ENCODE measurements around the gene VPS35L.
"Not testable (repeated sequence)": the region's sequence is repeated elsewhere in the genome, so short reads cannot be mapped to it uniquely, and the experiment has no call there.

The VPS35L gene

DNA sequence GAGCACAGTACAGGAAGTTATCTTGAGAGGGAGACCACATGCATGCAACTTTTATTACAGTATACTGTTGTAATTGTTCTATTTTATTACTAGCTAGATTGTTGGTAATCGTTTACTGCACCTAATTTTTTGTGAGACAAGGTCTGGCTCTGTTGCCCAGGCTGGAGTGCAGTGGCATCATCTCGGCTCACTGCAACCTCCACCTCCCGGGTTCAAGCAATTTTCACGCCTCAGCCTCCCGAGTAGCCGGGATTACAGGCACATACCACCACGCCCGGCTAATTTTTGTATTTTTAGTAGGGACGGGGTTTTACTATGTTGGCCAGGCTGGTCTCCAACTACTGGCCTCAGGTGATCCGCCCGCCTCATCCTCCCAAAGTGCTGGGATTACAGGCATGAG, 161.2 kb downstream of the VPS35L start:
- not testable (repeated sequence) for DNase-seq

DNA sequence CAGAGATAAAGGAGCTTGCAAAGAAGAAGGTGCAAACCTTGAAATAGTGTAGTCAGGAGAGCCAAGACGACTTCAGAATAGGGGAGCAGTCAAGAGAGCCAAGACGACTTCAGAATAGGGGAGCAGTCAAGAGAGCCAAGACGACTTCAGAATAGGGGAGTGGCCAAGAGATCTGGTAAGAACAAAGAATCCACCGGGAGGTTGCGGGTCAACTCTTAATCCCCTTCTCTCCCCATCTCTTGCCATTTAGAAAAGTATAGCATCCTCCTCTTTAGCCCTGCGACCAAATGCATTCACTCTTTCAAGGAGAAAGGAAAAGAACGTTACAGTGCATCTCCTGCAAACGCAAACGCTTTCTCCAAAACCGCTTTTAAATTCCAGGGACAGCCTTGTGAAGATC, 161.8 kb downstream of the VPS35L start:
- no peak for DNase-seq

GRCh38 chr16:19717741-19718623, 162.5 kb downstream of the VPS35L start, which contains the start of the genes IQCK and KNOP1:
IQCK (plus strand) TSS chr16:19718271; CDS start chr16:19718307, 36 bp downstream.
KNOP1 (minus strand) TSS chr16:19718227; CDS start chr16:19715035, 3,192 bp downstream.
- peak; percentile 49 for DNase-seq

GRCh38 chr16:19718624-19718965, 163.1 kb downstream of the VPS35L start:
- DNase-seq, result no peak

DNA sequence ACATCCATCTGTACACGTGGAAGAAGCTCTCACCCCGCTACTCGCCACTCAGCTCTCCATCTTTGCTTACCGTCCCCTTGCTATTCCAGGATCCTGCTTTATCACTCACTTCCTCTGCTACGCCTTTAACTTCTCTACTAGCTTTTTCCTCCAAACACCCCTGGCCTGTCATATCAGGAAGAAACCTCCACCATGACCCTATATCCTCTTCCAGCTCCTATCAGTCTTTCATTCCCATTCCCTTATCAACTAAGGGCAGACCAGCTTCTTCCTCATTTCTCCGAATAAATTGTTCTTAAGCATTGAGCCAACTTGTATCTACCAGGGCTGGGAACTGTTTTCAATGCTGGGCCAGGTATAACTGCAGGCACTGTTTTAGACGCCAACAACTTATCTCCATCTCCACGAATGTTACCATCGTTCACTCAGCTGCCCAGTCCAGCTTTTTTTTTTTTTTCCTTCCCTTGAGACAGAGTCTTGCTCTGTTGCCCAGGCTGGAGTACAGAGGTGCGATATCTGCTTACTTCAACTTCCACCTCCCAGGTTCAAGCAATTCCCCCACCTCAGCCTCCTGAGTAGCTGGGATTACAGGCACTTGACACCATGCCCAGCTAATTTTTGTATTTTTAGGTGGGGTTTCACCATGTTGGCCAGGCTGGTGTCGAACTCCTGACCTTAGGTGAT, 166.9 kb downstream of the VPS35L start:
- DNase-seq, result no peak

DNA sequence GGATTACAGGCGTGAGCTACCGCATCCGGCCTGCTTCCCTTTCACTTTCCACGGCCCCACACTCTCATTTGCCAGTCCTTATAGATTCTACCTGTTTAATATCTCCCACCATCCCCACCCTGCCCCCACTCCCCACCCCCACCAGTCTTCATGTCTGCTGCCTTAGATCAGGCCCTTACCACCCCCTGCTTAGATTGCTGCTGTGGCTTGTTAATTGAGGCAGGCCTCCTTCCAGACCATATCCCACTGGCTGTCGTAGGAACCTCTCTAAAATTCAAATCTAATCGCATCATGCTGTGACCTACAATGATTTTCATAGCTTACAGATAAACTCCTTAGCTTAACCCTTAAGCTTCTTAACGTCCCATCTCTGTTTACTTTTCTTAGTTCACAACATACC, 167.5 kb downstream of the VPS35L start:
- no peak for DNase-seq

- DNase-seq, result no peak
These were observed 173.1 kb downstream of the VPS35L start for GRCh38 chr16:19728636-19728965.

DNA sequence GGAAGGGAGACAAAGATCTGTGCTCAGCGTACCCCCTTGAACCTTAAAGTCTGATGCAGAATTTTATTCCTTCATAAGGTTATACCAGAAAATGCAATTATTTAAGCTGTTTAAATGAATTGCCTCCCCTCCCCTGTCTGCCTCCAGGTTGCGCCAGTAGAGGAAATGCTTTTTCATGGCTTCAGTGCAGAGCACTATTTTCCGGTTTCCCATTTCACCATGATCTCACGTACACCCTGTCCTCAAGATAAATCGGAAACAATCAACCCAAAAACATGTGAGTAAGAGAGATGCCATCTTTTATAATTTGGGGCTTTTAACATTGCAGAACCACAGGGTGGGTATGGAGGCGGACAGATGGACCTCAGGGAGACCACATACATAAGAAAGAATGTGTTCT, 178.0 kb downstream of the VPS35L start:
- DNase-seq, result no peak

DNA sequence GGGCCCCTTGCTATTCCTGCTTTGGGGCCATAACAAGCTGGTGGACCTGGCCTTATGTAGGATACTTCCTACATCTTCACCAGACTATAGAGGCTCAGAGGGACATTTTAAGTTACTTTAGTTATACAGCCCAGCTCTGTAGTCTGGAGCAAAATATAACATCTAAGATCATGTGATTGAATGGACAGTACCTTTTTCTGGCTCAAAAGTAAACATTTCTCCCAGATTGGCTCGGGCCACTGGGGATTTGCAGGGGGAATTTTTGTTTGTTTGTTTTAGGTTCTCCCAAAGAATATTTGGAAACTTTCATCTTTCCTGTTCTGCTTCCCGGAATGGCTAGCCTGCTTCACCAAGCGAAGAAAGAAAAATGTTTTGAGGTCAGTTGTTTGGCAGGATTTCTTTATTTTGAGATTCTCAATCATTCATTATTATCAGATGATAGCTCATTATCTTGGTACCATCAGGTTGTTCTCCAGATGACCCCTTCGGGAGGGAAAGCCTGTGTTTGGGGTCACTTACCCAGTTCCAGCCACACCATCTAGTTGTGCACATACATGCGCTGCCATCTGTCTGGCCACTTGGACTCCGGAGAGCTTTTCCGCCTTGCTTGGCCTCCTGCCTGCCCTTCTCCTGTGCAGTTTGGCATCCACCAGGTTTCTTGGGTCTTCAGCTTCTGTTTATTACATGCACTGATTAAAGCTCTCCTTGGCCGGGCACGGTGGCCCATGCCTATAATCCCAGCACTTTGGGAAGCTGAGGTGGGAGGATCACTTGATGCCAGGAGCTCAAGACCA, 179.8 kb downstream of the VPS35L start:
- DNase-seq, result no peak

DNA sequence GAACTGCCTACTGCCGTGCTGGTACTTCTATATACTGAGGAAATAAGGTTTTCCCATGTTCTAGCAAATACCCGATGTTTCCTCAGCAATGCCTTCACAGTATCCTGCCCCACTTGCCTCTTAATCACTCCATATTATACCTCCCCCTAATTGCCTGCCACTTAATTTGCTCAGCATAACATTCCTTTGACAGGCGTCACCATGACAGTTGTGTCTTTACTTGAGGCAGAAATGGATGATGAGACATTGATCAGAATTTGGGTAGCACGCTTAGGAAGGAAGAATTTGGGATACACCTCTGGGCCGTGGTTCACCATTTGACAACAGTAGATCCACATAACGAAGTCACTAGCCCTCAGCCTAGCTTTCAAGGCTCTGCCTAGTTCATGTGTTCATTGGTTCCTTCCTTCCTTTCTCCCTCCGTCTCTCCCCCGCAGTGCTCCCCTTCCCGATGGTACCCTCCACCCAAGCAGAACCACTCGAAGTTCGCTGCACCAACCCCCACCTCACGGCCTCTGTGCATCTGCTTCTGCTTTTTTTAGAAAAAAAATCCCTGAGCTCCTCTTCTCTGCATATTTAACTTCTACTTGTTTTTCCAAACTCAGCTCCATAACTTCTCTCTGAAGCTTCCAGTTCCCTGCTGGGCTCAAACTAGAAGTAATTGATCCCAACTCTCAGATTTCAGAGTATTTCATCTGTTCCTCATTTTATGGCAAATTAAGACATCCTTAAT, 182.0 kb downstream of the VPS35L start:
- DNase-seq, result no peak

- no peak for DNase-seq
These were observed 185.9 kb downstream of the VPS35L start for GRCh38 chr16:19741354-19741753.

DNA sequence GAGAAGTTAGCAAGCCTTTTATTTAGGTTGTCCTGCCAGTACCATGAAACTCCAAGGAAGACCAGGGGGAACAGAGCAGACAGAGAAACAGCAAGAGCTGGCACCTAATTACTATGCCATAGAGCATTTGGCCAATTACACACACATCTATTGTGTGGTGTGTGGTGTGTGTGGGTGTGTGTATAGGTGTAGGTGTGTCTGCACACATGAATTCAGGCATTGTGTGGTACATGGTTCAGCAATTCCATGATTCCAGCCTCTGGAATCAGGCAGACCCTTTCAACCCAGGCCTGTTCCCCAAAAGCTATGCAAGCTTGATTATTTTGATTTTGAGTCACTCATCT, 188.3 kb downstream of the VPS35L start:
- no peak for DNase-seq

- DNase-seq, result no peak
These were observed 189.2 kb downstream of the VPS35L start for GRCh38 chr16:19744670-19745069.

DNA sequence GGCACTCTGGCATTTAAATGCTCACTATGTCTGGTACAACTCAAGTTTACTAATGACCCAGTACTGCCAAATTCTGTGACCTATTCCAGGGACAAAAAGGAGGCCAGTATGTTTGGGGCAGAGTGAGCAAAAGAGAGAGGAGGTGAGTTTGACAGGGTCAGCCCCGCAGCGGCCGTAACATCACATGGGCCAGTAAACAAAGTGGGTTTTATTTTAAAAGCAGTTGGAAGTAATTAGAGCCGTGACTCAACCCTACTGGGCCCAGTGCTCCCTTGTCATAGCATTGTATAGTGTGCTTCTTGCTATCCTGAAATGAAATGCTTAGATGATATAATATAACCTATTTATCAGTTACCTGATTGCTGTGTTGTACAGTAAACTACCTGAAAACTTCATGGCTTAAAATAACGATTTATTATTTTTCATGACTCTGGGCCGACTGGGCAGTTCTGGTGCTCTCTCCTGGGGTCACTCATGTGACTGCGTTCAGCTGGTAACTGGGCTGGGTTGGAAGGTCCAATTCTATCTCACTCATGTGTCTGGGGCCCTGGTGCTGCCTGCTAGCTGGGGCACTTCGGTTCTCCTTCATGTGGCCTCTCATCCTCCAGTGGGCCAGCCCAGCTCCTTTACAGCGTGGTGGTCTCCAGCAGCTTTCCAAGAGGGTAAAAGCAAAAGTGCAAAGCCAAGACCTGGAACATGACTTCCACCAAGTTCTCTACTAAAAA, 189.9 kb downstream of the VPS35L start:
- DNase-seq, result no peak

- no peak for DNase-seq
These were observed 191.1 kb downstream of the VPS35L start for GRCh38 chr16:19746561-19746960.

DNA sequence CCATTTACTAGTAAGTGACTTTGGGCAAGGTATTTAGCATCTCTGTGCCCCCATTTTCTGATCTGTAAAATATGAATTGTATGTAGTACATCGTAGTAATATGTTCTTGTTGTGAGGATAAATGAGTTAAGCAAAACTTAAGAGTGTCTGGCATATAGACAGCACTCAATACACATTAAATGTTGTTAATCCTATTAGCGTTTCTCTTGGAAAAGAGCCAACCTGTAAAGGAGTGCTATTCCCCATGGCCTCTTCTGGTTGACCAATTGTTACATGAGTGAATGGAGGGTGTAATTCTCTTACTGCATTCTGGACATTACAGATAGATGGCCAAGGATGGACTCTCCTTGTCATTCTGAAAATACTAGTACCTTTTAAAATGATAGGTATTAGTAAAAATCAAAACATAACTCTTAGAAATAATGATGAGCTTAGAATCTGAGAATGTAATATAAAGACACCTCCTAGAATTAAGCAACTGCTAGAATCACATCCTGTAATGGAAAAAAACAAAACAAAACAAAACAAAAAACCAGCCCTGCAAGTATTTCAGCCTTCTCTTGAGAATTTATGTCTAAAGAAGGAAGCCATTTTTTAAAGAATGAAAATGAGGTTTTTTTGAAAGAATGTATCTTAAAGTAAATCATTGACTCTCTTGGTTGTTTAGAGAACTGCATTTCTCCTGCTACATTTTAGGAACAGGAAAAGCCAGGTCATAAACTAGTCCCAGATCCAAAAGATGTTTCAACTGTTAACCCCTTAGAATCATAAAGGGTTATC, 193.1 kb downstream of the VPS35L start:
- DNase-seq, result no peak

GRCh38 chr16:19749571-19750080, 194.1 kb downstream of the VPS35L start:
- DNase-seq, result no peak
